ENCODE results near the gene SPIB. TPM values are rescaled to one million over a fixed set of nuclear protein-coding genes. Genes with fewer than 3 reads are reported as not detected.
"Not testable (repeated sequence)": the region's sequence is repeated elsewhere in the genome, so short reads cannot be mapped to it uniquely, and the experiment has no call there.

SPIB gene
- total RNA-seq, 2 donors from 2014 or later: 0.33 TPM; not detected in 1

DNA sequence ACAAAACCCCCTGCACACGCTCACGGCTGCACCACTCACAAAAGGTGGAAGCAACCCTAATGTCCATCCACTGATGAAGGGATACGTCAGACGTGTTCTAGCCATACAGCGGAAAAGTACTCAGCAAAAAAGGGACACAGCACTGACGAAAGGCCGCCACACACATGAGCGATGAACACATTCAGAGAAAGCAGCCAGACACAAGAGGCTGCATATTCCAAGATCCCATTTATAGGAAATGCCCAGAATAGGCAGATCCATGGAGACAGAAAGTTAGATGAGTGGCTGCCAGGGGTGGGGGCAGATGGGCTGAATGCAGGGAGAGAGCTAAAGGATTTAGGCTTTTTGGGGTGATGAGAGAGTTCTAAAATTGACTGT is 30.9 kb upstream of the SPIB start:
- intact Hi-C loops (cut with DNase I): no loop called here

DNA sequence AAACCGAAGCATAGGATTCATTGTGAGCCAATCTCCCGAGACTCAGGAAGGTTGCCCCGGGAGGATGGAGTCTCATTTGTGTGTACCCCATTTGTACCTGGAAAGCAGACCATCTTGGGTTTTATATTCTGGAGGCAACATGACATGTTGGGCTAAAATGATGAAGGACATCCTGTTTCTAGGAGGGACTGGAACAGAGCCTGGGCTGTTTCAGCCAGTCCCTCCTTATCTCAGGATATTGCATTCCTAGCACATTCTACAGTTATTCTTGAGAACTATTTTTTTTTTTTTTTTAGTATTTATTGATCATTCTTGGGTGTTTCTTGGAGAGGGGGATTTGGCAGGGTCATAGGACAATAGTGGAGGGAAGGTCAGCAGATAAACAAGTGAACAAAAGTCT is 28.4 kb upstream of the SPIB start:
- intact Hi-C loops (cut with DNase I); DNase-seq (ENCODE audit: low spot score): not testable (repeated sequence)

More for the DNA sequence above, 30.9 kb upstream of the SPIB start:
- no peak for DNase-seq (ENCODE audit: low spot score)

DNA sequence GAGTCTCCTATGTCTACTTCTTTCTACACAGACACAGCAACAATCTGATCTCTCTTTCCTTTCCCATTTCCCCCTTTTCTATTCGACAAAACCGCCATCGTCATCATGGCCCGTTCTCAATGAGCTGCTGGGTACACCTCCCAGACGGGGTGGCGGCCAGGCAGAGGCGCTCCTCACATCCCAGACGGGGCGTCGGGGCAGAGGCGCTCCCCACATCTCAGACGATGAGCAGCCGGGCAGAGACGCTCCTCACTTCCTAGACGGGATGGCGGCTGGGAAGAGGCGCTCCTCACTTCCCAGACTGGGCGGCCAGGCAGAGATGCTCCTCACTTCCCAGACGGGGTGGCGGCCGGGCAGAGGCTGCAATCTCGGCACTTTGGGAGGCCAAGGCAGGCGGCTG is 27.8 kb upstream of the SPIB start:
- intact Hi-C loops (cut with DNase I); DNase-seq (ENCODE audit: low spot score): not testable (repeated sequence)

DNA sequence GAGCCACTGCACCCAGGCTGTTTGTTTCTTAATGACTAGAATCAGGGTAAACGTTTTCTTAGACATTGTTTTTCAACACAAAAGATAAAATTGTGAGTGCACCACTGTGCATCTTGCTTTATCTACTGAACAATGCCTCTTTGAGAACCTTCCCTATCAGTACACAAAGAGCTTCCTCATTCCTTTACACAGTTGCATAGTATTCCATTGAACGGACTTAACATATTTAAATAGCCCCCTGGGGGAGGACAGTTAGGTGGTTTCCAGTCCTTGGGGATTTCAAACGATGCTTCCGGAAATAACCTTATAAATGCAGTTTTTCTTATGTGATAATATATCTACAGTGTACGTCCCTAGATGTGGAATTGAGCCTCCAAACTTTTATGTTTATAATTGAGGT is 26.0 kb upstream of the SPIB start:
- intact Hi-C loops (cut with DNase I): no loop called here
- no peak for DNase-seq (ENCODE audit: low spot score)

DNA sequence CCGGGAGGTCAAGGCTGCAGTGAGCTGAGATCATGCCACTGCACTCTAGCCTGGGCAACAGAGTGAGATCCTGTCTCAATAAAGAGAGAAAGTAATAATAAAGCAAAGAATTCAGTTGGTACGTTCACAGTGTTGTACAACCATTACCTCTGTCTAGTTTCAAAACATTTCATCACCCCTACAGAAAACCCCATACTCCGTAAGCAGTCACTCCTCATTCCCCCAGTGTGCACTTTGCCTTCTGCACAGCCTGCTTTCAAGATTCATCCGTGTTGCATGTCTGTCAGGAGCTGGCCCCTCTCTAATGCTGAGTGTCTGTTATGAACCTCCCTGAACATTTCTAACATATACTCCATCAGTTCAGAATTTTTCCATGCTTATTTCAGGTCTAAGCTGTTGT is 25.1 kb upstream of the SPIB start:
- intact Hi-C loops (cut with DNase I): no loop called here
- no peak for DNase-seq (ENCODE audit: low spot score)

DNA sequence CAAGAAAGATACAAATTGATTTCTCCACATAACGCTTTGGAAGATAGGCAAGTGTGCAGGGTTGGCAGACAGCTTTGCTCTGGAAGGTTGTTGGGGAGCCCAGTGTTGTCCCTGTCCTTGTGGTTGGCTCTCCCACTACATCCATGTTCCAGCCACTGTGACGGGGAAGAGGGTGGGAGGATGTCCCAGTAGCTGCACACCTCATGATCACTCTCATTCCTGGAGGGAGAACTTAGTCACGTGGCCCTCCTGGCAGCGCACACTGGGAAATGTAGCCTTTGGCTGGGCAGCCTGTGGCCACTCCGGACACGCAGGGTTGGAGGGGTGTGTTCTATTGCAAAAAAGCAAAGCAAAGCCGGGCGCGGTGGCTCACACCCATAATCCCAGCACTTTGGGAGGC is 24.7 kb upstream of the SPIB start:
- DNase-seq (ENCODE audit: low spot score): no peak
- intact Hi-C loops (cut with DNase I): no loop called here

DNA sequence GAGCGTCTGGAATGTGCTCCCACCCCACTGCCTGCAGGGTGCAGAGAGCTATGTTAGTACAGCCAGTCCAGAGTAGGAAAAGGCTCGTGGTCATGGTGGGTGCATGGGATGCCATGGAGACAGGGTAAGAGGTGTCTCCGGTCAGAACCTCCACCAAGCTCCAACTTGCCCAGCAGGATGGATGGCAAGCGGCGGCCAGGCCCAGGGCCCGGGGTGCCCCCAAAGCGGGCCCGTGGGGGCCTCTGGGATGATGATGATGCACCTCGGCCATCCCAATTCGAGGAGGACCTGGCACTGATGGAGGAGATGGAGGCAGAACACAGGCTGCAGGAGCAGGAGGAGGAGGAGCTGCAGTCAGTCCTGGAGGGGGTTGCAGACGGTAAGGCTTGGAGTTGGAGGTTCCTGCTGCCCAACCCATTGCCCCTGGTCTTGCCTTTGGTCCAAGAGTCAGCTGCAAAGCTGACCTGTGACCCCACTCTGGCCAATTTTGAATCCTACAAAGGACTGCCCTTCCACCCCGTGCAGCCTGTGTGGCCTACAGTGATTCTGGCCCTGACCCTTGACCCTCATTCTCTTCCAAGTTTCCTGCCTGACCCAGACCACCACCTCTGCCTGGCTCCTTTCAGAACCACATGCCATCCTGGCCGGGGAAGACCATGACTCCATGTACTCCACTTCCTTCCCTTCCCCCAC is 19.9 kb upstream of the SPIB start:
- no peak for DNase-seq (ENCODE audit: low spot score)
- intact Hi-C loops (cut with DNase I): no loop called here

DNA sequence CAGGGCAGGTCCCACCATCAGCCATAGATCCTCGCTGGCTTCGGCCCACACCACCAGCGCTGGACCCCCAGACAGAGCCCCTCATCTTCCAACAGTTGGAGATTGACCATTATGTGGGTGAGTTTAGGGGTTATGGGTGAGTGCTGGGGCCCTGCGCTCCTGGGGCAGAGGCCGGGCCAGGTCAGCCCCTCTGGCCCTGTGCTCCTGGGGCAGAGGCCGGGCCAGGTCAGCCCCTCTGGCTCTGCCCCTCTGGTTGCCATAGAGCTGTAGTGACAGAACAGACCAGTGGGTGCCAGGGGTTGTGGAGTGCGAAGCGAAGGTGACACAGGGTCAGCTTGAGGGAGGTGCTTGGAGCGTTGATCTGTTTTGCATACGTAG is 19.4 kb upstream of the SPIB start:
- intact Hi-C loops (cut with DNase I): no loop called here
- DNase-seq (ENCODE audit: low spot score): no peak

DNA sequence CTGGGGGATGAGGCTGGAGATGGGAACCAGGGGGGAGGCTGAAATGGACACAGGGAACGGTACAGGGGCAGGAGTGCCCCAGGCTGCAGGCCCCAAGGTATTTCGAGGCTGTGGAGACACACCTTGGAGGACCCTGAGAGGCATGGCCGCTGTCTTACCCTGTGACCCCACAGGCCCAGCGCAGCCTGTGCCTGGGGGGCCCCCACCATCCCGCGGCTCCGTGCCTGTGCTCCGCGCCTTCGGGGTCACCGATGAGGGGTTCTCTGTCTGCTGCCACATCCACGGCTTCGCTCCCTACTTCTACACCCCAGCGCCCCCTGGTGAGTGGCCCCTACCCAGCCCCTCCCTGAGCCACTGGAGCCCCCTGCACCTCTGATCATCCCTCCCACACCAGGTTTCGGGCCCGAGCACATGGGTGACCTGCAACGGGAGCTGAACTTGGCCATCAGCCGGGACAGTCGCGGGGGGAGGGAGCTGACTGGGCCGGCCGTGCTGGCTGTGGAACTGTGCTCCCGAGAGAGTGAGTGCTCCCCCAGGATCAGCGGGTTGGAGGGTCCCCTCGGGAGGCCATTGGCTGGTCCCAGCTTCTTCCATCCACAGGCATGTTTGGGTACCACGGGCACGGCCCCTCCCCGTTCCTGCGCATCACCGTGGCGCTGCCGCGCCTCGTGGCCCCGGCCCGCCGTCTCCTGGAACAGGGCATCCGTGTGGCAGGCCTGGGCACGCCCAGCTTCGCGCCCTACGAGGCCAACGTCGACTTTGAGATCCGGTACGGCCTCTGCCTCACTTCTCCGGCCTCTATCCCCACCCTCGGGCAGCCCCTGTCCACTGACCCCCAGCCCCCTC is 16.9 kb upstream of the SPIB start:
- no peak for DNase-seq (ENCODE audit: low spot score)
- intact Hi-C loops (cut with DNase I): no loop called here

DNA sequence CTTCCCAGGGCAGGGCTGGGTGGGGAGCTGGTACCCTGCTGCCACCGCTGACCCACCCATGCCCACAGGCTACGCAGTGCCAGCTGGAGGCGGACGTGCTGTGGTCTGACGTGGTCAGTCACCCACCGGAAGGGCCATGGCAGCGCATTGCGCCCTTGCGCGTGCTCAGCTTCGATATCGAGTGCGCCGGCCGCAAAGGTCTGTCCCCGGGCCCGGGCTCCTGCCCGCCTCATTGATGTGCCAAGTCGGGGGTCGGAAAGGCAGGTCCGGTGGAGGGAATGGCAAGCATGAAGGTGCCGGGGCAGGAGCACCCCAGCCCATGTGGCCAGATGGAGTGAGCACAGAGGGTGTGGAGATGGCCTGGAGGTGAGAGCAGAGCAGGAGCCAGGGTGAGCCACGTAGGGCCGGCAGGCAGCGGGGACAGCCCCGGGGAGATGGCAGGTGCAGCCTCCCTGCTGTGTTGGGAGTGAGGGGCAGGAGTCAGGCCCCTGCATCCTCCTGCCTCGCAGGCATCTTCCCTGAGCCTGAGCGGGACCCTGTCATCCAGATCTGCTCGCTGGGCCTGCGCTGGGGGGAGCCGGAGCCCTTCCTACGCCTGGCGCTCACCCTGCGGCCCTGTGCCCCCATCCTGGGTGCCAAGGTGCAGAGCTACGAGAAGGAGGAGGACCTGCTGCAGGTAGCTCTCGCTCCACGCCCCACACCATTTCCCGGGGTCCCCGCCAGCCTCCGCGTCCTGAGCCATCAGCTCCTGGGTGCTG is 16.0 kb upstream of the SPIB start:
- intact Hi-C loops (cut with DNase I): no loop called here
- DNase-seq (ENCODE audit: low spot score): no peak

DNA sequence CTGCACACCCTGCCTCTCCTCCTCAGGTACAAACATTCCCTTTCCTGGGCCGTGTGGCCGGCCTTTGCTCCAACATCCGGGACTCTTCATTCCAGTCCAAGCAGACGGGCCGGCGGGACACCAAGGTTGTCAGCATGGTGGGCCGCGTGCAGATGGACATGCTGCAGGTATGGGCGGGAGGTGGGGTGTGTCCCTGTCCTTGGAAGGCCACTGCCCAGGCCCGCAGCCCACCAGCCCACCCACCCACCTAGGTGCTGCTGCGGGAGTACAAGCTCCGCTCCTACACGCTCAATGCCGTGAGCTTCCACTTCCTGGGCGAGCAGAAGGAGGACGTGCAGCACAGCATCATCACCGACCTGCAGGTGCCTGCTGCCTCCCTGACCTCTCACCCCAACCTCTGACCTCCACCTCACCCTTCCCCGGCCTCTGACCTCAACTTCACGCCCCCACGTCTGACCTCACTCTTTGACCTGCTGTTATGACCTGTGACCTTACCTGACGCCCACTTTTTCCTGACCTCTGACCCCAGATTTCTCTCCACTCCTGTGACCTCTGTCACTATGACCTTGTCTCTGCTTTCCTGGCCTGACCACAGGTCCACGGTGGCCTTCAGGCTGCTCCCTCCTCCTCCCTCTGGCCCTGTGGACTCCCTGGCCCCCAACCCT is 12.4 kb upstream of the SPIB start:
- intact Hi-C loops (cut with DNase I): no loop called here
- no peak for DNase-seq (ENCODE audit: low spot score)

DNA sequence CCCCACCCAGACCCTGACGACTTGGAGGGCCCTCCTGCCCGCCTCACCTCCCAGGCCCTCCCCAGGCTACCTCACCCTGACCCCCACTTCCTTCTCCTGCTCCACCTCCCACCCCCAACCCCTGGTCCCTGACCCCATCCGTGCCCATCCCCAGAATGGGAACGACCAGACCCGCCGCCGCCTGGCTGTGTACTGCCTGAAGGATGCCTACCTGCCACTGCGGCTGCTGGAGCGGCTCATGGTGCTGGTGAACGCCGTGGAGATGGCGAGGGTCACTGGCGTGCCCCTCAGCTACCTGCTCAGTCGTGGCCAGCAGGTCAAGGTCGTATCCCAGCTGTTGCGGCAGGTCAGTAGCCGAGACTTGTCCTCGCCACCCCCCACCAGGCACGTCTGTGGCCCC is 11.9 kb upstream of the SPIB start:
- intact Hi-C loops (cut with DNase I): no loop called here
- no peak for DNase-seq (ENCODE audit: low spot score)

DNA sequence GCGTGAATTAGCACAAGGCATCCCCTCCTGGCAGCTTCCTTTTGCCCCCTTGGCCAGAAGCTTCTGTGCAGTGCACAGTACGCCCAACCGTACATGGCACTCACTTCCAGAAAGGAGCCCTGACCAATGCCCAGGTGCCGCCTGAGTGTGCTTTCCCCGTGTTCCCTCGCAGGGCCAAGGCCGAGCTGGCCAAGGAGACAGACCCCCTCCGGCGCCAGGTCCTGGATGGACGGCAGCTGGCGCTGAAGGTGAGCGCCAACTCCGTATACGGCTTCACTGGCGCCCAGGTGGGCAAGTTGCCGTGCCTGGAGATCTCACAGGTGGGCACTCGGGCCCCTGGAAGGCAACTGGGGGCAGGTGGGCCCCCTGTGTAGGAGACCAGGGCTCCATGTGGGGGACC is 9.4 kb upstream of the SPIB start:
- intact Hi-C loops (cut with DNase I): no loop called here
- DNase-seq (ENCODE audit: low spot score): no peak

DNA sequence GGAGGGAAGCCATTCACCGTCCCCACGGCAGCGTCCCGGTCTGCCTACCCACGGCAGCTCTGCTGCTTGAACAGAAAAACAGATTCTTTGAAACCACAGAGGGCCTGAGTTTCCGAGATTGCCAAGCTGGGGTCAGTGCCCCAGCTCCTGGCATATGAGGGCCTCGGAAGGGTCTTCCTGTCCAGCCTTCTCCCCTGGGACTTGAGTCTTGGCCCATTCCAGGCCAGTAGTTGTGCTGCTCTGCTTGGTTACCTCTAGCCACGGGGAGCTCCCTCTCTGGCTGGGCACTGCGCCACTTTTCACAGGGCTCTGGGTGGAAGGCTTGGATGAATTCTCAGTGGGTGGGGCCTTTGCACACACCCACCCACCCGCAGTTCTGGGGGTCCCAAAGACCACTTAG is 8.6 kb upstream of the SPIB start:
- no peak for DNase-seq (ENCODE audit: low spot score)
- intact Hi-C loops (cut with DNase I): loop anchor here in 1 of 2 donors (10.0 kb wide), 1 partner anchor 45 kb away; the partner anchor contains the start of gene NAPSA

DNA sequence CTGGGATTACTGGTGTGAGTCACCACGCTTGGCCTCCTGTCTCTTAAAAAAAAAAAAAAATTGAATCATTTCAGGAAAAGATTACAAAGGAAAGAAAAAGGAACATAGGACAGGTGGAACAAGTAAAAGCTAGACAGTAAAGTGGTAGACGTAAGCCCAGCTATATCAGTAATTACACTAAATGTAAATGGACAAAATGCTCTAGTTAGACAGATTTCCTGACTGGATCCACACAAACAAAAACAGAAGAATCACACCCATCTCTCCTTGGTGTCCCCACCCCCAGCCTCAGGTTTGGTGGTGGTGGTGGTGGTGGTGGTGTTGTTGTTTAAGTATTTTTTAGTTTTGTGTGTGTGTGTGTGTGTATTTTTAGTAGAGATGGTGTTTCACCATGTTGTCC is 6.3 kb upstream of the SPIB start:
- DNase-seq (ENCODE audit: low spot score): no peak
- intact Hi-C loops (cut with DNase I): loop anchor here in 1 of 2 donors (10.0 kb wide), 1 partner anchor 48 kb away; the partner anchor contains the start of gene NAPSA

DNA sequence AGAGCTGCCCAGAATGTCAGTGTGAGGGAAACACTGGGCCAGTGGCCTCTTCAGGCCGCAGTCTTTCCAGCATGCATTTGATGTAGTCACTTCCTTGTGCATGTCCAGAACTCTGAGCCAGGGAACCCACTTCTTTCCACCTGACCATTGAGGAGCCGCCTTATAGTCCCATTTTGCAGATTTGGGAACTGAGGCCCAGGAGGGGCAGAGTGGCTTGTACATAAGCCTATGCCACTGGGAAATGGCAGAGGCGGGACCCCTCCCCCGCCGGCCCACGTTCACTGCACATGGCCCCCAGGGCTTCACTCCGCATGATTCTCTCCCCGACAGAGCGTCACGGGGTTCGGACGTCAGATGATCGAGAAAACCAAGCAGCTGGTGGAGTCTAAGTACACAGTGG is 5.6 kb upstream of the SPIB start:
- no peak for DNase-seq (ENCODE audit: low spot score)
- intact Hi-C loops (cut with DNase I): loop anchor here in 1 of 2 donors (10.0 kb wide), 1 partner anchor 48 kb away; the partner anchor contains the start of gene NAPSA

DNA sequence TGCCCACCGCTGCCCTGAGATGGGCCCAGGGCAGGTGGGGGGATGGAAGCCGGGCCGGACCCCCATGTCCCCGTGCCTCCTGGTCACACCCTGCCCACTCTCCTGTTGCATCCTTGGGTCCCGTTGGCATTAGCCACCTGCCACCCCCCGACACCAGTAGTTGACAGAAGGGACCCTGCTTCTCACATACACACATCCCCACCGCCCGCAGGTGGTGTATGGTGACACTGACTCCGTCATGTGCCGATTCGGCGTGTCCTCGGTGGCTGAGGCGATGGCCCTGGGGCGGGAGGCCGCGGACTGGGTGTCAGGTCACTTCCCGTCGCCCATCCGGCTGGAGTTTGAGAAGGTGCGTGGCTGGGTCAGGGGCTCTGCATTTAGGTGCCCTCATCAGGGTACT is 5.2 kb upstream of the SPIB start:
- DNase-seq (ENCODE audit: low spot score): no peak
- intact Hi-C loops (cut with DNase I): loop anchor here in 1 of 2 donors (10.0 kb wide), 1 partner anchor 49 kb away; the partner anchor contains the start of gene NAPSA

DNA sequence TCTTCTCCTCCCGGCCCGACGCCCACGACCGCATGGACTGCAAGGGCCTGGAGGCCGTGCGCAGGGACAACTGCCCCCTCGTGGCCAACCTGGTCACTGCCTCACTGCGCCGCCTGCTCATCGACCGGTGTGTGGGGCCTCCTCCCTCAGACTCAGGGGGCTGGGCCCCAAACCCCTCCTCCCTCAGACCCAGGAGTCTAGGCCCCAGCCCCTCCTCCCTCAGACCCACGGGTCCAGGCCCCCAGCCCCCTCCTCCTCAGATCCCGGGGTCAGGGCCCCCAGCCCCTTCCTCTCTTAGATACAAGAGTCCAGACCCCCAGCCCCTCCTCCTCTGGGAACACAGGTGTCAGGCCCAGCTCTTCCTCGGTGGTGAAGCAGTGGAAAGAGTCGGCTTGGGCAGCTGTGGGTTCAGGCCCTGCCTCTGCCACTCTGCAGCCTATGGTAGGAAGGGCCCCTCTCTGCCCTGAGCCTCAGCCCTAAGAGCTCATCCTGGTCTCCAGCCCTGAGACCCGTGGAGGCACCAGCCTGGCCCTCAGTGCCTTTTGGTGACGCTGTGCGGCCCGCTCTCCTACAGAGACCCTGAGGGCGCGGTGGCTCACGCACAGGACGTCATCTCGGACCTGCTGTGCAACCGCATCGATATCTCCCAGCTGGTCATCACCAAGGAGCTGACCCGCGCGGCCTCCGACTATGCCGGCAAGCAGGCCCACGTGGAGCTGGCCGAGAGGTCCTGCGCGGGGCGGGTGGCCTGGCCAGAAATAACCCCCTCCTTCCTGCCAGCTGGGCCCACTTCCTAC is 3.7 kb upstream of the SPIB start:
- DNase-seq (ENCODE audit: low spot score): peak; percentile 94
- intact Hi-C loops (cut with DNase I): loop anchor here in 1 of 2 donors (10.0 kb wide), 1 partner anchor 50 kb away; the partner anchor contains the start of gene NAPSA

DNA sequence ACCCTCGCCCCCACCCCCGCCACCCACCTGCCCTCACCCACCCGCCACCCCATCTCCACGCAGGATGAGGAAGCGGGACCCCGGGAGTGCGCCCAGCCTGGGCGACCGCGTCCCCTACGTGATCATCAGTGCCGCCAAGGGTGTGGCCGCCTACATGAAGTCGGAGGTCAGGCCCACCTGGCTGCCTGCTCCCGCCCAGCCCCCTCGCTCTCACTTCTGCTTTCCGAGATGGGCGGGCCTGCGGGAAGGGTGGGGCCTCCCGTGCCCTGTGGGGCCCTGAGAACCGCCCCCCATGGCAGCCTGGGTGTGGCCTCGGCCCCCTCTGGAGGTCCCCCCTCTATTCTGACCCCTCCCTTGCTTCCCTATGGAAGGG is 3.1 kb upstream of the SPIB start:
- intact Hi-C loops (cut with DNase I): loop anchor here in 1 of 2 donors (10.0 kb wide), 1 partner anchor 51 kb away; the partner anchor contains the start of gene NAPSA
- no peak for DNase-seq (ENCODE audit: low spot score)

All from posterior vena cava (tissue), 2 donors.